Keratinocyte (primary cell): ENCODE results near the gene ACOX2.

Experiments used
- CTCF ChIP-seq, 3 experiments: IDR thresholded peaks in 1 of 3; conservative IDR thresholded peaks in 1 of 3; optimal IDR thresholded peaks in 1 of 3; 2 replicates in 2 of 3; 3 replicates in 1 of 3; pipeline versions ENCODE3 to v1.5.1; 2011; ENCODE audit warnings: low read length in 3 of 3, mild to moderate bottlenecking in 3 of 3, moderate library complexity in 2 of 3, control low read depth in 1 of 3, inconsistent platforms in 1 of 3; ENCODE audit not compliant: insufficient read depth in 2 of 3; ENCODE audit errors: extremely low read depth in 1 of 3
- EZH2 ChIP-seq: IDR thresholded peaks from one replicate; pipeline ENCODE4 v1.6.1; 2012; ENCODE audit warnings: inconsistent platforms, mild to moderate bottlenecking, low read length, moderate library complexity

GRCh38 chr3:58496206-58496857 lies 40.7 kb downstream of the ACOX2 start:
- TF ChIP-seq CTCF (optimal IDR thresholded peaks at IDR 0.05 in 1 of 3, IDR thresholded peaks at IDR 0.05 in 1 of 3, conservative IDR thresholded peaks at IDR 0.05 in 1 of 3; ENCODE audit: extremely low read depth in 1 of 3, insufficient read depth in 2 of 3, low read length in 3 of 3) = no peak
- TF ChIP-seq EZH2 = no peak
